Measurements from ENCODE around the gene SCUBE3. TPM values are rescaled to one million over a fixed set of nuclear protein-coding genes. Genes with fewer than 3 reads are reported as not detected.

The SCUBE3 gene
- total and polyA plus RNA-seq, 2 of the 4 experiments (the other 2 are of a cell fraction) = 19.9 to 45.5 TPM

DNA sequence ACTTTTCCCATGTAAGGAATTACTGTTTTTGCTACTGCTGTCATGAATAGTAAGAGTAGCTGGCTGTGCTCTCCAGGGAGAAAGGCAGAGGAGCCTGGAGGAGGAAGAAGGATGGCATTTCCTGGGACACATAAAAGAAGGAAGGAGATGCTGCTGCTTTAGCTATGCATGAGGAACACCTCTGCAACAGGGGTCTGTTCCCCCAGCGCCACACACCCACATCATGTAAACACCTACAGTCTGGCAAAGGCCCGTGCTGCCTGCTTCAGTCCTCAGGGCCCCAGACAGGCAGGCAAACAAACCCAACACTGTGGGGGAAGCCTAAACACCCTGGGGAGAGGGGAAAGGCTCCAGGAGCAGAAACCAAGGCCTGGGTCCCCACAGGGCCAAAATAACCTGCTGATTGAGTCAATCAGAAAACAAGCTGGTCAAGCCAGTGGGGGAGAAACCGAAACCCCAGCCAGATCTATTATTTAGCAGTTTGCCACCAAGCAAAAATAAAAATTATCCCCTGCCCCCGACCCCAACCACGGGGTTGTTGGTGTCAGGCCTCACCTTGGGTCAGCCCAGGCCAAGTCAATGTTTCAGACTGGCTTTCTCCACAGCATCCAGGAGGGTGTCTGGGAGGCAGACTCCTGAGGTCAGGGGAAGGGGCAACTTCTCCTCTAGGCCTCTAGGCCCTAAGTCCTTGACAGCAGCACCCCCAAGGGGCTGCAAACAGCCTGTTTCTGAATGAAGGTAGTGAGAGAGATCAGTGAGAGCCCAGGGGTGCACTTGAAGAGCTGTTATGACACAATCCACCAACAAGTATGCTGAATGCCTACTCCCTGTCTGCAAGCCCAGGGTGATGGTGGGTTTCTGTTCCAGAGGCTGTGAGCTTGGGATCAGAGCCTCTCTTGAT lies 34.6 kb upstream of the SCUBE3 start:
- peak overlapping the region; percentile 69 for H2BK5ac ChIP-seq (ENCODE audit: low read depth, low read length, poor library complexity, severe bottlenecking)
- H4K5ac ChIP-seq (ENCODE audit: low read depth, low read length) = peak overlapping the region; percentile 62
- peak overlapping the region; percentile 71 for H2AK5ac ChIP-seq (ENCODE audit: low read depth, low read length)
- peak overlapping the region; percentile 85 for H2AFZ ChIP-seq (replicated peaks; ENCODE audit: low read length, poor library complexity)
- no peaks in the 10 kb centered on the region for H4K20me1 ChIP-seq (ENCODE audit: insufficient read depth, low read length)
- ATAC-seq (ENCODE audit: low read depth) (no peak; the same call in 1 of the 2 replicates), DNase-seq (no peak)
- dilution Hi-C loops (cut with HindIII; ENCODE audit: low sequenced_read_pairs, unreplicated experiment) = no loop called here
- H3K23ac ChIP-seq (ENCODE audit: low read depth, low read length) = peak overlapping the region; percentile 71; the same call in 1 of the 2 replicates
- ChIA-PET POLR2A (ENCODE audit: unreplicated experiment) (no interaction called here), CTCF (interaction anchor here (0.6 to 1.1 kb wide), 2 partner anchors 26 to 604 kb away, joined by 3 to 5 read pairs; no protein-coding TSS in a partner anchor)
- peak overlapping the region; percentile 81 for H3K4ac ChIP-seq (ENCODE audit: low read depth, low read length)
- H3K18ac ChIP-seq (ENCODE audit: low read depth, low read length) = peak overlapping the region; percentile 52
- in situ Hi-C loops (cut with MboI; ENCODE audit: low sequenced_read_pairs) = no loop called here
- peak overlapping the region; percentile 66 for H4K91ac ChIP-seq (ENCODE audit: insufficient read depth, low read depth, low read length)
- peak overlapping the region; percentile 82 to 85 for H4K8ac ChIP-seq (ENCODE audit: low read depth in 2 of 2, low read length in 2 of 2)
- no peak overlapping the region for H3K4me3 ChIP-seq (ENCODE audit: insufficient read depth, low read depth, low read length)
- no TSS peak for BruUV-seq (replicated peaks)
- peaks cover 30% of the 10 kb centered on the region for H3K4me1 ChIP-seq (ENCODE audit: control insufficient read depth, insufficient read depth, low read length)
- WGBS, 2 experiments (ENCODE audit: extremely low coverage in 2 of 2, insufficient read length in 1 of 2) = no CpG with 5 or more reads among the region's 5 CpGs
- H3K27ac ChIP-seq (ENCODE audit: insufficient read depth, low read length) = 0 out of 2 replicates have a peak overlapping the region, but pooled peaks have one; percentile 4
- H2AK9ac ChIP-seq (replicated peaks; ENCODE audit: low read depth, low read length, poor library complexity) = peak overlapping the region; percentile 79
- 0 out of 4 replicates have a peak, but pooled peaks cover 0 to 2% of the 10 kb centered on the region in 2 experiments for H3K79me1 ChIP-seq (ENCODE audit: low read depth in 1 of 2, low read length in 2 of 2)
- H2BK120ac ChIP-seq (ENCODE audit: low read depth, low read length) = peak overlapping the region; percentile 67
- no peak overlapping the region for H3K56ac ChIP-seq (ENCODE audit: extremely low read depth, insufficient read depth, low read length)
- peaks cover 19% of the 10 kb centered on the region for H3K9me1 ChIP-seq (ENCODE audit: insufficient read depth, low read length)
- peak overlapping the region; percentile 56; the same call in 1 of the 2 replicates for H3K14ac ChIP-seq (replicated peaks; ENCODE audit: low read depth, low read length)
- no peaks in the 10 kb centered on the region for H3K9me3 ChIP-seq (ENCODE audit: control insufficient read depth, insufficient read depth, low read length)
- intact Hi-C loops (cut with micrococcal nuclease) = no loop called here
- no peaks in the 10 kb centered on the region for H3K27me3 ChIP-seq (ENCODE audit: control insufficient read depth, insufficient read depth, low read length)
- no peak overlapping the region for H3K4me2 ChIP-seq (ENCODE audit: low read depth, low read length)
- no peak overlapping the region for H3K9ac ChIP-seq (ENCODE audit: low read depth, low read length)
- peak overlapping the region; percentile 90; the same call in 2 of the 3 replicates for H2BK15ac ChIP-seq (ENCODE audit: low read depth, low read length)
- H3K36me3 ChIP-seq (ENCODE audit: control insufficient read depth, insufficient read depth, low read length) = no peaks in the 10 kb centered on the region
- peak overlapping the region; percentile 64 for H2BK20ac ChIP-seq (ENCODE audit: low read depth, low read length)
- TF ChIP-seq CEBPB (IDR thresholded peaks at IDR 0.05; ENCODE audit: low read depth, low read length) = no peak
- TF ChIP-seq FOS (IDR thresholded peaks at IDR 0.05; ENCODE audit: low read depth, low read length) = no peak
- no peak for TF ChIP-seq CHD1 (IDR thresholded peaks at IDR 0.05; ENCODE audit: low read depth, low read length)
- TF ChIP-seq, protein P1, sequence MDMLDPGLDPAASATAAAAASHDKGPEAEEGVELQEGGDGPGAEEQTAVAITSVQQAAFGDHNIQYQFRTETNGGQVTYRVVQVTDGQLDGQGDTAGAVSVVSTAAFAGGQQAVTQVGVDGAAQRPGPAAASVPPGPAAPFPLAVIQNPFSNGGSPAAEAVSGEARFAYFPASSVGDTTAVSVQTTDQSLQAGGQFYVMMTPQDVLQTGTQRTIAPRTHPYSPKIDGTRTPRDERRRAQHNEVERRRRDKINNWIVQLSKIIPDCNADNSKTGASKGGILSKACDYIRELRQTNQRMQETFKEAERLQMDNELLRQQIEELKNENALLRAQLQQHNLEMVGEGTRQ (IDR thresholded peaks at IDR 0.05; ENCODE audit: low read depth, low read length) = no peak
- TF ChIP-seq POLR2A (IDR thresholded peaks at IDR 0.05; ENCODE audit: low read depth, low read length) = no peak
- no peak for TF ChIP-seq RCOR1 (IDR thresholded peaks at IDR 0.05; ENCODE audit: insufficient replicate concordance, low read length)
- TF ChIP-seq MAFK (IDR thresholded peaks at IDR 0.05; ENCODE audit: low read depth, low read length) = no peak
- TF ChIP-seq CTCF (conservative IDR thresholded peaks at IDR 0.05; ENCODE audit: low read depth, low read length) = no peak
- TF ChIP-seq, protein P2, sequence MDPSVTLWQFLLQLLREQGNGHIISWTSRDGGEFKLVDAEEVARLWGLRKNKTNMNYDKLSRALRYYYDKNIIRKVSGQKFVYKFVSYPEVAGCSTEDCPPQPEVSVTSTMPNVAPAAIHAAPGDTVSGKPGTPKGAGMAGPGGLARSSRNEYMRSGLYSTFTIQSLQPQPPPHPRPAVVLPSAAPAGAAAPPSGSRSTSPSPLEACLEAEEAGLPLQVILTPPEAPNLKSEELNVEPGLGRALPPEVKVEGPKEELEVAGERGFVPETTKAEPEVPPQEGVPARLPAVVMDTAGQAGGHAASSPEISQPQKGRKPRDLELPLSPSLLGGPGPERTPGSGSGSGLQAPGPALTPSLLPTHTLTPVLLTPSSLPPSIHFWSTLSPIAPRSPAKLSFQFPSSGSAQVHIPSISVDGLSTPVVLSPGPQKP (IDR thresholded peaks at IDR 0.05; ENCODE audit: borderline replicate concordance, low read depth, low read length) = no peak
- no peak for TF ChIP-seq RFX5 (IDR thresholded peaks at IDR 0.05; ENCODE audit: low read depth, low read length)
- no peak for TF ChIP-seq MAZ (IDR thresholded peaks at IDR 0.05; ENCODE audit: borderline replicate concordance, low read depth, low read length)
- TF ChIP-seq MXI1 (IDR thresholded peaks at IDR 0.05; ENCODE audit: borderline replicate concordance, low read depth, low read length) = no peak
- no peak for TF ChIP-seq NFE2L2 (IDR thresholded peaks at IDR 0.05; ENCODE audit: low read depth, low read length)

All from IMR-90 (cell line).